Hematopoietic multipotent progenitor cell treated with erythropoietin and hydrocortisone succinate and interleukin-3 and kit ligand, for 17 days (in vitro differentiated cells): ENCODE measurements around the gene EEF2K.
"Not testable (repeated sequence)": the region's sequence is repeated elsewhere in the genome, so short reads cannot be mapped to it uniquely, and the experiment has no call there.

ENCODE experiments used
- DNase-seq: peaks from one replicate; pipeline ENCODE4 v3.0.0-alpha.2; 2015; ENCODE audit warnings: low spot score

Gene EEF2K

DNA sequence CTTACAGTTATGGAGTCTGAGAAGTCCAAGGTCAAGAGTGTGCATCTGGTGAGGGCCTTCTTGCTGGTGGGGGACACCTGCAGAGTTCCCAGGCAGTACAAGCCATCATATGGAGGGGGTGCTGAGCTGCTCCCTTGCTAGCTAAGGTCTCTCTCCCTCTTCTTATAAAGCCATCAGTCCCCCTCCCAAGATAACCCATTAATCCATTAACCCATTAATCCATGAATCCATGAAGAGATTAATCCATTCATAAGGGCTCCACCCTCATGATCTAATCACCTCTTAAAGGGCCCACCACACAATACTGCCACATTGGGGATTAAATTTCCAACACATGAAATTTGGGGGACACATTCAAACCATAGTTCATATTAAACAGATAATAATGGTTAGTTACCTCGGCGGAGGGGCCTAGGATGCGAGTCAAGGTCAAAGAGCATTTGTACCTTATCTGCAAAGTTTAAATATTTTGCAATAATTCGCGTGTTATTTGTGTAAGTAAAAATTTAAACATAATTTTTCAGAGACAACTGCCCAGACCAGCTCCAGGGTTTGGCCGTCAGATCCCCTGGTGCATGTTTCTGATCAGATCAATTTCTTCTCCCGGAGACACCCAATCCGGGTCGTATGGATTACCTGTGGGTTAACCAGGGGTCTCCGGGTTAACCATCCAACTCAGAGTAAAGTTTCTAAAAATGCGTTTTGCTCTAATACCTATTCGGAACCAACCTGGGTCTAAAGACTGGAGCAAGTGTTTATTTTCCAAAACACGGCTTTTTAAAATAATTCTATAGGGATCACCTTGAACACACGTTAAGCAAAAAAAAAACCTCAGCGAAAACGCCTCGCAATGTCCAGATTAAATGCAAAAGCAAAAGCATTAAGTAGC is 90.4 kb downstream of the EEF2K start:
- DNase-seq = no peak

- peak; percentile 100 for DNase-seq
Observed at GRCh38 chr16:22297114-22297870, 91.2 kb downstream of the EEF2K start, which contains the start of gene POLR3E. Gene POLR3E, plus strand, starts transcription at chr16:22297409. Its CDS starts 5,560 bp downstream, at chr16:22302969.

GRCh38 chr16:22297871-22298733 is 92.0 kb downstream of the EEF2K start:
- peak; percentile 93 for DNase-seq

DNA sequence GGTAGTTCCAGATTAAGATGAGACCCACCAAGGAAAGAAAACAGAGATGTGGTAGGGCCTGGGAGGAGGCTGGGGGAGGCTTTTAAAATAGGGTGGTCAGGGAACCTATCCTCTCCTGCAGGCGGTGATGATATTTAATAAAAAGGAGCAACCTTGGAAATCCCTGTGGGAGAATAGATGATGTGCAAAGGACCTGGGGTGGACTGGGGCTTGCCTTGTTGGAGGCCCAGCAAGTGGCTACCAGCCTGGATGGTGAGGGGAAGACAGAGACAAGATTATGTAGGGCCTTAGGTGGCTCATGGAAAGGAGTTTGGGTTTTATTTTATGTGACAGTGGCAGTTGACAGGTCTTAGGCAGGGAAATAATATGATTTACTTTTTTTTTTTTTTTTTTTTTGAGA is 93.0 kb downstream of the EEF2K start:
- DNase-seq = no peak

DNA sequence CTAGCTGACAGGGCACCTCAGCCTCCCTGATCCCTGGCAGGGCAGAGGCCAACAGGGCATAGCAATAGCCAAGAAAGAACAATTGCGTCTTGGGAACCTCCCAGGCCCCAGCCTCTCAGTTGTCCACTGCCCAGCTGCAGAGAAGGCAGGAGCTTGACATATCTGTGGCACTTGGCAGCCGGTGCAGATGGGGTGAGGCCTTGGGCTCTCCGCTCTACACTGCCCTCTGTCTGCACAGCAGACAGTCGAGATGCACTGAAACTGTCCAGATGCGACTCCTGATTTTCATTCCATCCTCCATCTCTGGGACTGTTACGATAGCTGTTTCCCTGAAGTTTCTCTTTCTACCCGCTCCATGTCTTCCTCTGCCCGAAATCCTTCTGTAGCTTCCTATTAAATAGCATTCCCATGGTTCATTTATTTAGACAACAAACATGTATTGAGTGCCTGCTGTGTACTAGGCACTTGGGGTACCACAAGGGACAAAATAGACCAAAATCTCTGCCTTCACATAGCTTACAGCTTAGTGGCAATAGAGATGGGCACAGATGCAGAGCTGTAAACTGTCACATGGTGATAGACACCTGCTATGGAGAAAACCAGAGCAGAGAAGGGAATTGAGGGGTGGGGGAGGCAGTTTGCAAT is 94.5 kb downstream of the EEF2K start:
- peak; percentile 76 for DNase-seq

DNA sequence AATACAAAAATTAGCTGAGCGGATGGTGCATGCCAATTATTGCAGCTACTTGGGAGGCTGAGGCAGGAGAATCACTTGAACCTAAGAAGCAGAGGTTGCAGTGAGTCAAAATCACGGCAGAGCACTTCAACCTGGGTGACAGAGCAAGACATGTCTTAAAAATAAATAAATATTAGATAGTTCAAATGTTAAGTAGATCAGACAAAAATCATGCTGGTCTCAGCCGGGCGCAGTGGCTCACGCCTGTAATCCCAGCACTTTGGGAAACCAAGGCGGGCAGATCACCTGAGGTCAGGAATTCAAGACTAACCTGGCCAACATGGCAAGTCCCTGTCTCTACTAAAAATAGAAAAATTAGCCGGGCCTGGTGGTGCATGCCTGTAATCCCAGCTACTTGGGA is 95.3 kb downstream of the EEF2K start:
- DNase-seq = not testable (repeated sequence)

DNA sequence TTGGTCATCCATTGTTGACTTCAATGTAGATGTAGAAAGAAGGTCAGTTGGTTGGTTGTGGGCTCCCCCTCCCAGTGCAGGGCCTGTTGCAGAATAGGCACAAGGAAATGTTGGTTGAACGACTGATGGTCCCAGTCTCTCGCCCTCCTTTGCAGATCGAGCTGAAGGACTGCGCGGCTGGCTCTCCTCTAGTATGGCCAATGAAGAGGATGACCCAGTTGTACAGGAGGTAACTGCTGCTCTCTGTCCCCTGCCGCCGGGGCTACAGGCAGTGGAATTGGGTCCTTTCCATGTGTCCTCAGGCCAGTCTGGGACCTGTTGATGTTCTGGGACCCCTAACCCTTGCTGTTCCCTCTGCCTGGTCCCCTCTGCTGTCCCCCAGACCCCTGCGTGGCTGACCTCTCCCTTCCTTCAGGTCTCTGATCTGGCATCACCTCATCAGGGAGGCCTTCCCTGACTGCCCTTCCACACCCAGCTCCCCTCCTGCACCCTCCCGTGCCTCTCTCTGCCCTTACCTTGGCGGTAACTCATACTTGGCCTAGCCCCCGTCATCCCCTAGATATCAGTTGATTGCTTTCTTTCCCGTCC is 96.8 kb downstream of the EEF2K start:
- no peak for DNase-seq

- DNase-seq = no peak
Observed at GRCh38 chr16:22304411-22304810, 98.3 kb downstream of the EEF2K start.

DNA sequence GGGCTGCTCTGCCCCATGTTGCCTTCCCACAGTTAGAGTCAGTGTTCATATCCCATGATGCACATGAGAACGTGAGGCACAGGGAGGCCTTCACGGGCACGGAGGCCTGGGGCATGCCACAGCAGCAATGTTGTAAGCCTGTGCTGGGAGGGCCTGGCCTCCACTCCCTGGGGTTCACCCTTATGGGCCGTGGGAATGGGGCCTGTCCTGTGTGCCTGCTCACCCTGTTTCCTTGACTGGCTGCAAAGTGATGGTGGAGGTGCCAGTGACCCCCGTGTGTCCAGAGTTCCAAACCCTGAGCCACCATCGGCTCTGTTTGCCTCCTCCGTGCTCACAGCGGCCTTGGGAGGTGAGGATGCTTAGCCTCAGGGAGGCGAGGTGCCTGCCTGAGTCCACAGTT is 100.7 kb downstream of the EEF2K start:
- no peak for DNase-seq

GRCh38 chr16:22307838-22308237 is 101.8 kb downstream of the EEF2K start:
- DNase-seq = no peak

GRCh38 chr16:22308824-22309520 is 102.9 kb downstream of the EEF2K start:
- DNase-seq = no peak

- no peak for DNase-seq
Observed at GRCh38 chr16:22311520-22311919, 105.4 kb downstream of the EEF2K start.

- DNase-seq = no peak
Observed at GRCh38 chr16:22312897-22313781, 107.1 kb downstream of the EEF2K start.

DNA sequence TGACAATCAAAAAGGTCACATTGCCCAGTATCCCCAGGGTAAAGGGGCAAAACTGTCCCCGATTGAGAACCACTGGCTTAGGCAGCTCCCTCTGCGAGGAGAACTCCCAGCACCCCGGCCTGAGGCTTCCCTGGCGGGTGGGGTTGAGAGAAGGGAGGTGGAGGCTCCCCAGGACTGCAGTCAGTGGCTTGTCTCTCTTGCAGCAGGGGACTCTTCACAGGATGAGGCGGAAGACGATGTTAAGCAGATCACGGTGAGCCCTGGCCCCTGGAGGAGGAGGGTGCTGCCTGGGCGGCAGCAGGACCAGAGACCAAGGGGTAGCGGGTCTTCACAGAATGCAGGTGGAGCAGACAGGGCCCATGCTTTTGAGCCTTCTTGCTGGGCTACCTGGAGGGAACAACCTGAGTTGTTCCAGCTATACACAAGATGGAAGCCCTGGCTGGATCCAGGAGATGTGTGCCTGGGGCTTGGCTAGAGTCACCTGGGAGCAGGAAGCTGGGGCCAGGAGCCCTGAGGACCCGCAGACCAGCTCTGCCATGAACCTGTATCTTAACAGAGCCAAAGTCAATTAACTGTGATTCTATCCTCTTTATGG is 107.9 kb downstream of the EEF2K start:
- DNase-seq = no peak

DNA sequence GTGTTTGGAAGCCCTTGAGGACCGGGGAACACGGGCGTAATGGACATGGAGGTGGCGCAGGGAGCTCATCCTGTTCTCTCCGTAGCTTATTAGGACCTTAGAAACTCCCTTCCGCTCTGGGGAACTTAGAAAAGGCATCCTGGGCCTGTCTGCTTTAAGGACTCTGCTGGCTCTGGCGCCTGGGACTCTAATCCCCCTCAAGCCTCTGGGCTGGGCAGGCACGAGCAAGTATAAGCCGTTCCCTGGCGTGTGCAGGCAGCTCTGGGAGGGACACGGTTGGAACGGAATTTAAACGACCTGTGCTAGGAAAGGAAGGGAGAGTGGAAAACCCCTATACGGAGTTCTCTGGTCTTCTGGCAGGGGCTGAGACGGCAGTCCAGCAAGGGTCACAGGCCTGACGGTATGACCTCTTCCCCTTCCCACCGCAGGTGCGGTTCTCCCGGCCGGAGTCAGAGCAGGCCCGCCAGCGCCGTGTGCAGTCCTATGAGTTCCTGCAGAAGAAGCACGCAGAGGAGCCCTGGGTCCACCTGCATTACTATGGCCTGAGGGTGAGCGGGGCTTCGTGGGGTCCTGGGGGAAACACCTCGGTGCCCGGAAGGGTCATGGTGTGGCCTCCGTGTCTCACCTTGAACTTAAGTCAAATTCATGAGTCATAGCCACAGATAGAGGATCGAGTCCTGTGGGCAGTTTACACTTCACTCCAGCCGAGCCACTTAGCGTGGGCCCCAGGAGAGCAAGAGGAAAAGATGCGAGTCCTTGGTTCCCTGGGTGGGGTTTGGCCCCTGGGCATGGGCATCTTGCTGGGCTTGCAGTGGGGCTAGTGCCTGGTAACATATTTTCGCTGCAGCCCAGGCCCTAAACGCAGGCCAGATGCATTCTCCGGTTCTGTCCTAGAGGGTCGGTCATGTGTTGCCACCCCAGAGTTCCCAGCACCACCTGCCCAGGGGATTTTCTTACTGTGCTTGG is 108.9 kb downstream of the EEF2K start:
- no peak for DNase-seq

- DNase-seq = no peak
Observed at GRCh38 chr16:22315979-22316378, 109.9 kb downstream of the EEF2K start.

- DNase-seq = no peak
Observed at GRCh38 chr16:22316411-22316811, 110.3 kb downstream of the EEF2K start.

DNA sequence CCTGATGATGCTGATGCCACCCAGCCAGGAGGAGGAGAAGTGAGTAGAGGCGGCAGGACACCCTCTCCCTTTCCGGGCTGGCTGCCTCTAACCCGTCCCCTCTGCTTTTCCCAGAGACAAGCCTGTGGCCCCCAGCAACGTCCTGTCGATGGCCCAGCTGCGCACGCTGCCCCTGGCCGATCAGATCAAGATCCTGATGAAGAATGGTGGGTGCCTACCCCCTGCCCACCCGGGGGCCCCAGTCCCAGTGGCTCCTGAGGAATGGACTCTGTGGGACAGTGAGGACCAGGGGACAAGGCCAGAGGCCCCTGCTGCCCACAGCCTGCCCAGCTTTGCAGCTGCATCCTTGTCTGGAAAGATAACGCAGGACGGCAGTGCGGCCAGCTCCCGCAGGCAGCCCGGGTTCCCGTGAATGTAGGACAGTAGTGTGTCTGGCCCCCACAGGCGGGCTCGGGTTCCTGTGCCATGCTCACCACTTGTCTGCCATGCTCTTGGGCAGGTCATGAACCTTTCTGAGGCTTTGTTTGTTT is 111.0 kb downstream of the EEF2K start:
- no peak for DNase-seq
